ENCODE data around the gene SLC27A6.

SLC27A6 gene

GRCh38 chr5:129069292-129069691, 104.0 kb downstream of the SLC27A6 start:
- no peak for DNase-seq

- DNase-seq = no peak
Observed at GRCh38 chr5:129073111-129073510, 107.8 kb downstream of the SLC27A6 start.

- DNase-seq = no peak
Observed at GRCh38 chr5:129074903-129075302, 109.6 kb downstream of the SLC27A6 start.

- DNase-seq = no peak
Observed at GRCh38 chr5:129077433-129078075, 112.3 kb downstream of the SLC27A6 start.

- no peak for DNase-seq
Observed at GRCh38 chr5:129078247-129078646, 113.0 kb downstream of the SLC27A6 start.

- no peak for DNase-seq
Observed at GRCh38 chr5:129078660-129079059, 113.4 kb downstream of the SLC27A6 start.

- DNase-seq = no peak
Observed at GRCh38 chr5:129079496-129079895, 114.2 kb downstream of the SLC27A6 start.

DNA sequence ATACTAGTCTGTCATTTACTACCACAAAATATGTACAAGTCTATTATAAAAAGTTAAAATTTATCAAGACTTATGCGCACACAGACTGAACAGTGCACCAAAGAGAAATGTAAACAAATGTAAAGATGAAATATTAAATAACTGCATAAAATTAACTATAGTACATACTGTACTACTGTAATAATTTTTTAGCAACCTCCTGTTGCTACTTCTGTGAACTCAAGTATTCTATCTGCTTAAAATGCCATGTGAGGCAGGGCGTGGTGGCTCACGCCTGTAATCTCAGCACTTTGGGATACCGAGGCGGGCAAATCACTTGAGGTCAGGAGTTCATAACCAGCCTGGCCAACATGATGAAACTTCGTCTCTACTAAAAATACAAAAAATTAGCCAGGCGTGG, 115.5 kb downstream of the SLC27A6 start:
- DNase-seq = no peak

- DNase-seq = no peak
Observed at GRCh38 chr5:129082225-129083136, 117.2 kb downstream of the SLC27A6 start.
